ENCODE data around the gene PRSS36. TPM values are rescaled to one million over a fixed set of nuclear protein-coding genes. Genes with fewer than 3 reads are reported as not detected.
A peak's percentile ranks its signal among the peaks of the same experiment; 100 is the strongest.
"Not testable (repeated sequence)": the region's sequence is repeated elsewhere in the genome, so short reads cannot be mapped to it uniquely, and the experiment has no call there.

The PRSS36 gene
- total RNA-seq, 1 donor, result 1.1 TPM

DNA sequence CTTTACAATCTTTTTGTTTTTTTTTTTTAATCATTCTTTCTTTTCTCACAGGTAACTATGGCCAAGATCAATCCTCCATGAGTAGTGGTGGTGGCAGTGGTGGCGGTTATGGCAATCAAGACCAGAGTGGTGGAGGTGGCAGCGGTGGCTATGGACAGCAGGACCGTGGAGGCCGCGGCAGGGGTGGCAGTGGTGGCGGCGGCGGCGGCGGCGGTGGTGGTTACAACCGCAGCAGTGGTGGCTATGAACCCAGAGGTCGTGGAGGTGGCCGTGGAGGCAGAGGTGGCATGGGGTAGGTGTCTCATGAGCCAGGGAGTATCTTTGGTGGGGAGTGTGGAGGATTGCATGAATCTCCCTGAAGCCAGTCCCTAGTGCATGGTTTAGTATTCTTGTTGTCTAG is 35.0 kb upstream of the PRSS36 start:
- no peak for DNase-seq (ENCODE audit: low read depth in 2 of 3, low spot score in 2 of 3)

DNA sequence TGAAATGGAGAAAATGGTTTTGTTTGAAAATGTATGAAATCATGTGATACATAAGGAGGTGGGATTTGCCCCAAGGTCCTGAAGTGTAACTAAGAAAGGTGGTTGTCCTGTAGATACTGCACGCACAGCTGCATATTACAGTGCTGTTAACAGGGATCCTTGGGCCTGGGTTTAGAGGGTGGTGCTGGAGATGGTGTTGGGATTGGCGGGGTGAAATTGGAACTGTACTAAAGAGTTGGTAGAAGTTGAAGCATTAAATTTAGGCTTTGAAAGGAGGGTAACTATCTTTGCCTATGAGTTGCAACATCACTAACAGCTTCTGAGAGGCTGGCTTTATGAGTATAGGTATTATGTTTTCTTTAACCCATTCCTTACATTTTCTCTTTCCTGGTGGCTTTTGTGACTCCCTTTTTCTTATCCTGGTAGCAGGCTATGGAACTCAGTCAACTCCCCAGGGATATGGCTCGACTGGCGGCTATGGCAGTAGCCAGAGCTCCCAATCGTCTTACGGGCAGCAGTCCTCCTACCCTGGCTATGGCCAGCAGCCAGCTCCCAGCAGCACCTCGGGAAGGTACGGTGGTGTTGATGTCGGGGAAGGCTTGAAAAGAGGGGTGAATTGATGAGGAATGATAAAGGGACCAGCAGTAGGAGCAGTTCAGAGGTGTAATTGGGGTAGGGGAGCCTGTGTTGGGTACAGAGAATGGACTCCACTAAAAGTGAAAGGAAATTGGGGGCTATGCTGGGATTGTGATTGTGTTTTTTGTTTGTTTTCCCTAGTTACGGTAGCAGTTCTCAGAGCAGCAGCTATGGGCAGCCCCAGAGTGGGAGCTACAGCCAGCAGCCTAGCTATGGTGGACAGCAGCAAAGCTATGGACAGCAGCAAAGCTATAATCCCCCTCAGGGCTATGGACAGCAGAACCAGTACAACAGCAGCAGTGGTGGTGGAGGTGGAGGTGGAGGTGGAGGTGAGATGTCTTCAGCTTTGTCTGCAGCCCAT is 33.9 kb upstream of the PRSS36 start:
- no peak for DNase-seq (ENCODE audit: low read depth in 2 of 3, low spot score in 2 of 3)

DNA sequence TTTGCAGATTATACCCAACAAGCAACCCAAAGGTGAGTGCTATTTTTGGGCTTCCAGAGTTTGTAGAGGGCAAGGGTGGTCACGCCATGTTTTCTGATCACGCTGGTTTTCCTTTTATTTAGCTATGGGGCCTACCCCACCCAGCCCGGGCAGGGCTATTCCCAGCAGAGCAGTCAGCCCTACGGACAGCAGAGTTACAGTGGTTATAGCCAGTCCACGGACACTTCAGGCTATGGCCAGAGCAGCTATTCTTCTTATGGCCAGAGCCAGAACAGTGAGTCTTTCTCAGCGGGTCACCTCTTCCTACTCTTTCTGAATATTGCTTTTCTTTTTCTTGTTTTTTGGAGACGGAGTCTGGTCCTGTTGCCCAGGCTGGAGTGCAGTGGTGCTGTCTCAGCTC is 32.5 kb upstream of the PRSS36 start:
- no peak for DNase-seq (ENCODE audit: low read depth in 2 of 3, low spot score in 2 of 3)

DNA sequence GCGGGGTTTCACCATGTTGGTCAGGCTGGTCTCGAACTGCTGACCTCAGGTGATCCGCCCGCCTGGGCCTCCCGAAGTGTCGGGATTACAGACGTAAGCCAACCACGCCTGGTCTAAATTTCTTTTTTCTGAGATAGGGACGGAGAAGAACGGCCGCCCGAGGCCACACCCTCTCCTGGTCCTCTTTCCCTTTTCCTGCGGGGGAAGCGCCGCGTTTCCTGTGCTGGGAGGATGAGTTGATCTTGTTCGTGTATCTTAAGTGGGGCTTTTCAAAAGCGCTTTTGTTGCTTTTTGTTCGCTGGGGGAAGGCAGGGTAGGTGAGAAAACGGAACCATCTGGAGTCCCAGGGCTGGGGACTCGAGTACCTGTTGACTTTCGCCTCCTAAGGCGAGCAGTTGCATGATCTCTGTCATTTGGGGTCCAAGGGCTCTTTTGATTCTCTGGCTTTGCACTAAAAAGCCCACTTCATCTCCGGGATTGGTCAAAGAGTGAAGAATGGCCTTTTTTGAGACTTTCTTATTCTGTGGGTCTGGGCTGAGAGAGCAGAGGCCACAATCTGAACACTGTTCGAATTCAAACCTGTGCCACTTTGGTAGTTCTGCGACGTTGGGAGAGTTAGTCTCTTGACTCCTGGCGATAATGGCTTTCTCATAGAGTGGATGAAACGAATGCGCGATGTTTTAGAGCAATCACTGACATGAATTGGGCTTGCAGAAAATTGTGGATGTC is 31.4 kb upstream of the PRSS36 start:
- no peak for DNase-seq (ENCODE audit: low read depth in 2 of 3, low spot score in 2 of 3)

DNA sequence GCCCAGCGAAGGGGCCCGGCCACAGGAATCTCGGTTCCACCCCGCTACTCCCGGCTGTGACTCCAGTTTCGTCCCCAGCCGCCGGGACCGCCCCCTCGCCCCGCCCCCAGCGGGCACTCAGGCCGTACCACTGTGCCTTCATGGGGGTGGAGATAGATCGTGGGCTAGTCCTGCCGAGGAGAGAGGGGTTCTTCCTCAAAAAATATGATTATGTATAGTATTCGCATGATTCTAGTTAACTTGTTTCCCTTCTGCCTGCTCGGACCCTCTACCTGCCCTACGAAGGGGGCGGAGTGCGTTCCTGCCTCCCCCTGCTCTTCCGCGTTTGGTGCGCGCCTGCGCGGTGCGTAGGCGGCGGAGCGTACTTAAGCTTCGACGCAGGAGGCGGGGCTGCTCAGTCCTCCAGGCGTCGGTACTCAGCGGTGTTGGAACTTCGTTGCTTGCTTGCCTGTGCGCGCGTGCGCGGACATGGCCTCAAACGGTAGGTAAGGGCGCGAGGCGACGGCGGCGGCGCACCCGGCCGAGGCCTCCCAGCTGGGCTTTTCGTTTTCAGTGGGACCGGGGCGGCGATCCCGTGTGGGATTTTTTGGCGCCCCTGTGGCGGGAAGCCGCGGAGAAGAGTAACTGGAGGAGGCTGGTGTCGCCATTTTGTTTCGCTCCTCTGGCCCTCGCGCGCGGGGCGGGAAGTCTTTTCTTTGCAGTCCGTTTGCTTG is 30.0 kb upstream of the PRSS36 start, which contains the start of gene FUS:
Gene FUS, plus strand, starts transcription at position 393 of the 713 bp plus-strand sequence. Its CDS starts 76 bp downstream, at position 469.
- DNase-seq (ENCODE audit: low read depth in 2 of 3, low spot score in 2 of 3), result peak; percentile 92 to 100 (median 94)

DNA sequence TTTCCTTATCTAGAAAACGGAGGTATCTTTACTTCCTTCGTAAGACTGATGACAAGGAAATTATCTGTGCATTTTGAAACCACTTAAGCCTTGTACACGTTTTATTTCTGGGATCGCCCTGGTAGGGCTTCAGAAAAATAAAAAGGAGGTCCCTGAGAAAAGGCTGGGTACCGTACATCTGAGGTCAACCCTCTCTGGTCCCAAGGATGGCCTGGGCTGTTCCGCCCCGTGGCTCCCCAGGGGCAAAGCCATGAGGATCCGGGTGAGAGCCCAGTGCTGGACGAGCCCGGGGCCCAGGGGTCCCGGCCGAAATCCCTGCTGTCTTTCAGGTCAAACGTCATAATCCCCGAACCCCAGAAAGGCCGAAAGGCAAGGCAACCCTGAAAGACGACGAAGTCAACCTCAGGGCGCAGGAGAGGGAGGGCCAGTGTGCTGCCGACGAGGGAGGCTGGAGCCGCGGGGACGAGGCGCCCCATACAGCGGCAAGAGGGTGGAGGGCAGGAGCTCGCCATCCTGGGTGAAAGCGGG is 29.4 kb upstream of the PRSS36 start:
- DNase-seq (ENCODE audit: low read depth in 2 of 3, low spot score in 2 of 3), result no peak

DNA sequence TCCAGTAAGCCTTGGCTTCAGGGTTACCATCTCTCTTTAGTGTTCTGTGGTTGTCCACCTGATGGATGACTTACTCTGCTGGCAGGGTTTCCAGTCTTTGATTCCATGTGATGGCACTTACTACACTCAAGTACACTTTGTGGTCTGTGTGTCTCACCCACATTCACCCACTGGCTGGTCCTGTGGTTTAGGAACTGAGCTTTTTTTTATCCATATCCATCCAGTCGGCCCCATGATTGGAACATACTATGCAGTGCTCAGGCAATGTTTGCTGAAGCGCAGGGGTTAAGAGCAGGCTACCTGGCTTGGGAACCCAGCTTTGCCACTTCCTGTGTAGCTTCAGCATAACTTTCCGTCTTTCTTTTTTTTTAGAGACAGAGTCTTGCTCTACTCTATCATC is 27.3 kb upstream of the PRSS36 start:
- DNase-seq (ENCODE audit: low read depth in 2 of 3, low spot score in 2 of 3), result peak in 2 of 3 donors; percentile 67 to 76

DNA sequence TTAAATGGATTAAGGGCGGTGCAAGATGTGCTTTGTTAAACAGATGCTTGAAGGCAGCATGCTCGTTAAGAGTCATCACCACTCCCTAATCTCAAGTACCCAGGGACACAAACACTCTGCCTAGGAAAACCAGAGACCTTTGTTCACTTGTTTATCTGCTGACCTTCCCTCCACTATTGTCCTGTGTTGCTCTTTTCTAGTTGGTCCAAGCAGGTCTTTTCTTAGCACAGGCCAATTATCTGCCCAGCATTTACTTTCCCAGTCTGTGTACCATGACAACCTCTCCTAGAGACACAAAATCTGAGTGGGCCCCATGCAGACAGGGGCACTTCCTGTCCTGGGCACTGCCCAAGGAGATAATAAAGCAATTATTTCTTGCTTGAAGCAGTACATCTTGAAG is 20.2 kb upstream of the PRSS36 start:
- DNase-seq (ENCODE audit: low read depth in 2 of 3, low spot score in 2 of 3), result not testable (repeated sequence)

DNA sequence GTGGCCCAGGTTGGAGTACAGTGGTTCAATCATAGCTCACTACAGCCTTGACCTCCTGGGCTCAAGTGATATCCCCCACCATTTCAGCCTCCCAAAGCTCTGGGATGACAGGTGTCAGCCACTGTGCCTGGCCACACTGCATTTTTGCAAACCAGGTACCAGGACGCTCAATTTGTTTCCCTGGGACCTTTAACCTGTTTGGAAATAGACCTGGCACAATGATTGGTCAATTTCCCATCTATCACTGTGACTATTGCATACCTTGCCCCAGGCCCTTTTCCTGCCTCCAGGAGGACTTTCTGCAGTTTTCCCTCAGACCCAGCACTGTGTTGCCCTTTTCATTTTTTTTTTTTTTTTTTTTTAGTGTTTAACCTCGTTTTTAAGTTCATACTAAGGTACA is 19.0 kb upstream of the PRSS36 start:
- no peak for DNase-seq (ENCODE audit: low read depth in 2 of 3, low spot score in 2 of 3)

DNA sequence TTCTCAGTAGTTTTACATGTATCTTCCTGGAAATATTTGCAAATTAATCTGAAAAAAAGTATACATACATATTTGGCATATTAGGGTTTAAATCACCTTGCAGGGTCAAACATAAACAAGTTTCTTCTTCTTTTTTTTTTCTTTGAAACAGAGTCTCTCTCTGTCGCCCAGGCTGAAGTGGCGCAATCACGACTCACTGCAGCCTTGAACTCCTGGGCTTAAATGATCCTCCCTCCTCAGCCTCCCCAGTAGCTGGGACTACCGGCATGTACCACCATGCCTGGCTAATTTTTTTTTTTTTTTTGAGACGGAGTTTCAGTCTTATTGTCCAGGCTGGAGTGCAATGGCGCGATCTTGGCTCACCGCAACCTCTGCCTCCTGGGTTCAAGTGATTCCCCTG is 17.4 kb upstream of the PRSS36 start:
- DNase-seq (ENCODE audit: low read depth in 2 of 3, low spot score in 2 of 3), result no peak

DNA sequence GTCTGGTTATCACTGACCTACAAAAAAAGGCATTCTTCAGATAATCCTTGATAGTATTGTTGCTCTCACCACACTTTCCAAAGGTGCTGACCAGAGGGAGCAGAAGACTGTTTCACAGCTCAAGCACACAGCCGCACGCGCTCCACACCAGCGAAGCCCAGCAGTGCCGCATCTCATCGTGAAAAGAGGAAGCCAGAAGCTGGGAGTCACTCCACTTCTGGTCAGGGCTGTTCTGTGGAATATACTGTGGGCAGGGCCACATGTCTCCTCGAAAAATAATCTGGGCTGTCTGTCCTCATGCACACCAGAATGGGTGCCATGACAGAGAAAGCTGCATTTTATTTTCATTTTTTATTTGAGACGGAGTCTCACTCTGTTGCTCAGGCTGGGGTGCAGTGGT is 7.3 kb upstream of the PRSS36 start:
- DNase-seq (ENCODE audit: low read depth in 2 of 3, low spot score in 2 of 3), result peak in 1 of 3 donors; percentile 53

DNA sequence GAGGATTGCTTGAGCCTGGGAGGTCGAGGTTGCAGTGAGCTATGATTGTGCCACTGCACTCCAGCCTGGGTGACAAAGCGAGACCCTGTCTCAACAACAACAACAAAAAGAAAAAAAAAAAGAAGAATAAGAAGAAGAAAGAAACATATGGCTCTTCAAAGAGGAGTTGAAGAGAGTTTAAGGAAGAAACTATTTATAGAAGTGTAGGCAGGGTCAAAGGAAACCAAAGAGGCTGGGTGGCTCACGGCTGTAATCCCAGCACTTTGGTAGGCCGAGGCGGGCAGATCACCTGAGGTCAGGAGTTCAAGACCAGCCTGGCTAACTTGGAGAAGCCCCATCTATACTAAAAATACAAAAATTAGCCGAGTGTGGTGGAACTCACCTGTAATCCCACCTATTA is 1.1 kb upstream of the PRSS36 start:
- not testable (repeated sequence) for DNase-seq (ENCODE audit: low read depth in 2 of 3, low spot score in 2 of 3)

DNA sequence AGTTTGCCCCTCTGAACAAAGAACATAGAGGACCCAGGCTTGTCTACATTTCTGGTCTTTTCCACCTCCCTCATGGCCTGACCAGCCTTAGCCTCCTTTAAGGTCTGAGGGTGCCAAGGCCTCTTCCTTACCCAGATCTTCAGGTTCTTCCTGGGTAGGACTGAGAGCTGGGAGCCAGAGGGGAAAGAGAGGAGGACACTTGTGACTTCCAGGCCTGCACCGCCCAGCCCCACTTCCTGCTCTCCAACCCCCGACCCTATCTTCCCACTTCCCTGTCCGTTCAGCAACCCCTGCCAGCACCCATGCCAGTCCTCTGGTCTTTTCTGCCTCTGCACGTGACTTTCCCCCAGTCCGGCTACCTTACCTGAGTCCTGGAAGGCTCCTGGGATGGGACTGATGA is 534 bp downstream of the PRSS36 start:
- DNase-seq (ENCODE audit: low read depth in 2 of 3, low spot score in 2 of 3), result no peak

DNA sequence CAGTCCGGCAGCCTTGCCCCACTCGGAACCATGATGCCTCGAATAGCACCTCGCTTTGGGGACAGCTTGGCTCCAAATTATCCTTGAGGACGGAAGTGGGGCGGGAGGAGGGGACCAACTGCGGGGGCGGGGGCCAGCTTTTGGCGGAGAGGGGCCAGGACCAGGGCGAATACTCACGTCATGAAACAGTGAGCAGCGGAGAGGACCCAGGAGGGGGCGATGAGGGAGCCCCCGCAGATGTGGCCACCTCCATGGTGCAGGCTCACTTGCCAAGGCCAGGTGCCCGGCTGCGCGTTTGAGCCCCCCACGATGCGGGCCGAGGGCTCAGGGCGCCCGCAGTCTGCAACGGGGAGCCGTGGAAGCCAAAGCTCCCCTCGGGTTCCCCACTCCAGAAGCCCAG is 970 bp downstream of the PRSS36 start:
- DNase-seq (ENCODE audit: low read depth in 2 of 3, low spot score in 2 of 3), result no peak

DNA sequence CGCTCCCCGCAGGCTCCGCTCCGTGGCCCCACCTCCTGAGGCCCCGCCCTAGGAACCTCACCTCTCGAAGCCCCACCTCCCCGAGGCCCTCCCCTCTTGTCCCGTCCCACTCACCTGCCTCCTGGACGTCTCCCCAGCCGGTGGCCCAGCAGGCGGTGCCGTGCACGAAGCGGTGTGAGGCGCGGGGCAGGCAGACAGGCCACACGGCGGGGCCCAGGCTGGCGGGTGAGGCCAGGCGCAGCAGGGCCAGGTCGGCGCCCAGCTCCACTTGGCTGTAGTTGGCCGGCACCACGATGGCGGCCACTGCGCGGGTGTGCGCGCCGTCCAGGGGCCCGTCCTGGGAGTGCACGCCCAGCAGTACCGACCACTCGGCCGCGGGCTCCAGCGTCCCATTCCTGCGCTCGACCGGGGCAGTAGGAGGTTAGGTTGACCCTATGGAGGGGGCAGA is 1.6 kb downstream of the PRSS36 start:
- no peak for DNase-seq (ENCODE audit: low read depth in 2 of 3, low spot score in 2 of 3)

DNA sequence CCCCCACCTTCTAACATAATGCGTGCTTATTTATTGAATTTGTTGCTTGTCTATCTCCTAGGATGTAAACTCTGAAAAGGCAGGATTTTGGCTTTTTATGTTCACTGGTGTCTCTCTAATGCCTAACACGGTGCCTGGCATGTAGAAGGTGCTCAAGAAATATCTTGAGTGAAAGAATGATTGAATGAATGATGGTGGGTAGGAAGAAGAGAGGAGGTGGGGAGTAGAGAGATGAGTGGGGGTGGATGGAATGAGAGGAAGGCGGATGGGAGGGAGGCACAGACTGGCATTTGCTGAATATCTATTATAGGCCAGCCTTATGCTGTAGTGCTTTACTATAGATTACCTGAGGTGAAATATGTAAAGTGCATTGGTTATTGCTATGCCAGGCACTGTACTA is 2.3 kb downstream of the PRSS36 start:
- DNase-seq (ENCODE audit: low read depth in 2 of 3, low spot score in 2 of 3), result no peak

DNA sequence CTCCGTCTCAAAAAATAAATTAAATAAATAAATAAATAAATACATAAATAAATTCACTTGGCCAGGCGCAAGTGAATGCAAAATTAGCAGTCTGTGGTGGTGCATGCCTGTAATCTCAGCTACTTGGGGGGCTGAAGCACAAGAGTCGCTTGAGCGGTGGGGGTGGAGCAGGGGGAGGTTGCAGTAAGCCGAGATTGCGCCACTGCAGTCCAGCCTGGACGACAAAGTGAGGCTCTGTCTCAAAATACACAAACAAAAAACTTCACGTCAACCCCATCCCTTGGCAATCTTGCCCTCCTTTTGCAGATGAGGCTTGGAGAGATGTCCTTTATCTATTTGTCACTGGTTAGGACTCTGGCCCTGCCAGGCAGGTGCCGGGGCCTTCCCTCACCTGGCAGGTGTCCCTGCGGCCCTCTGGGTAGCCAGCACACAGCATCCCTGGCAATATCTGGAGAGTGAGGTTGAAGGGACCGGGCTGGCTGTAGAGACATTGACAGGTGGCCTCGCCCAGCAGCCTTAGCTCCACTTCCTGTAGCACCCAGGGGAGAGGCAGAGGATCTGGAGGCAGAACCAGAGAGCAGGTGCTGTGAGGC is 4.4 kb downstream of the PRSS36 start:
- no peak for DNase-seq (ENCODE audit: low read depth in 2 of 3, low spot score in 2 of 3)

DNA sequence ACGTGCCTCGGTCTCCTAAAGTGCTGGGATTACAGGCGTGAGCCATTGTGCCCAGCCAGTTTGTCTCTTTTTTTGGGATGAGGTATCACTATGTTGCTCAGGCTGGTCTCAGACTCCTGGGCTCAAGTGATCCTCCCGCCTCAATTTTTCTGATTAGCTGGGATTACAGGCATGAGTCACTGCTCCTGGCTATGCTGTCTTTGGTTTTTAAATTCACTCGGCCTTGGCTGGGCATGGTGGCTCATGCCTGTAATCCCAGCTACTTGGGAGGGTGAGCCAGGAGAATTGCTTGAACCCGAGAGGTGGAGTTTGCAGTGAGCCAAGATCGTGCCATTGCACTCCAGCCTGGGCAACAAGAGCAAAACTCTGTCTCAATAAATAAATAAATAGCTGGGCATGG is 5.4 kb downstream of the PRSS36 start:
- not testable (repeated sequence) for DNase-seq (ENCODE audit: low read depth in 2 of 3, low spot score in 2 of 3)

DNA sequence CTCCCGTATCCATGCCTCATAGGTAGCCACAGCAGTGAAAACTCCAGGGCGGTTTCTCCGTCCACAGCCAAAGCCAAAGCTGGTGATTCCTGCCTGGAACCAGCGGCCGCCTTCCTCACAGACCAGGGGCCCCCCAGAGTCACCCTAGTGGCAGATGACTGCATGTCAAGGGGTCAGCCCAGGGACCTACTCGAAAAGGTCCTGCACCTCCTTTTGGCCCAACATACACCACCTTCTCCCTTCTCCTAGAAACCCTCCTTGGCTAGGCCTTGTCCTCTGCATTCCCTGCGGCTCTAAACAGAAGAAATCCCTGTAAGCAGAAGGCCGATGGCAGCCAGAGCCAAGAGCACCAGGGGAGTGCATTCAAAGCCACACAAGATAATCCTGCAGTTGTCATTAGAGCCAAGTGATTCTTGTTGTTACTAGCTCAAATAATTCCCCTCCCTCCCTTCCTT is 6.1 kb downstream of the PRSS36 start:
- no peak for DNase-seq (ENCODE audit: low read depth in 2 of 3, low spot score in 2 of 3)

DNA sequence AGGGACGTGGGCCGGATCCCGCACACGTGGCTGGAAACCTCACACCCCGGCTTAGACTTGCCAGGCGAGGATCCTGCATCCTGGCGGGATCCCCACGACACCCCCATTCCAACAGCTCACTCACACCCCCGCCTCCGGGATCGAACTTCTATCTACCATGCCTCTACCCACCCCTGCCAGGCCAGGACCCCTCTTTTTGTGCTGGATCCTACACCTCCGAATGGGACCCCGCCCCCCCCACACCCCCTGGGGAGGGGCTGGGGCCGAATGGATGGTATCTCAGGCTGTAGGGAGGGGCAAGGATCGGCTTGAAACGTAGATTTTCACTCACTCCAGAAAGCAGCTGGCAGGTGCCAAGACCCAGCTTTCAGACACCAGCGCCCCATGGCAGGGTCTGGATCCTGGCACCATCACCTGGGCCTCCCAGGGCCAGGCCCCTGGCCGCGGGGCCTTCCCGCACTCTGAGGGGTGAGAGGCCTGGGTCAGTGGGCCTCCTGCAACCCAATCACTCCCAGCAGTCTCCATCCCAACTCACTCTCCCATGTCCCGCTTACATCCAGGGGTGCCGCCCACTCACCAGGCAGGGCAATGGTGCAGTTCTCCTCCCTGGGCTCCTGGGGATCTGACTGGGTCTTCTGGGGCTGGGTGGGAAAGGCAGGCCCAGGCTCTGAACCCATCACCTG is 6.7 kb downstream of the PRSS36 start:
- no peak for DNase-seq (ENCODE audit: low read depth in 2 of 3, low spot score in 2 of 3)
